M059J (cell line): Measurements from ENCODE around the gene NKD1. TPM values are rescaled to one million over a fixed set of nuclear protein-coding genes. Genes with fewer than 3 reads are reported as not detected.

ENCODE experiments used
- DNase-seq: peaks from one replicate; pipeline ENCODE4 v3.0.0-alpha.2; 2012; ENCODE audit warnings: low read depth
- total RNA-seq: library from RNA; depleted of rRNA; stranded (reverse); fragments of >200 nt; shearing (Covaris generic); gene quantifications from 2 replicates; pipeline ENCODE4 v1.2.3, GENCODE V29; 2014

NKD1 gene
- total RNA-seq, 1 experiment from 2014 or later = 1.0 TPM

- DNase-seq = peak; percentile 44
These were observed 52.5 kb downstream of the NKD1 start for GRCh38 chr16:50600582-50601283.

GRCh38 chr16:50601341-50601740 lies 53.1 kb downstream of the NKD1 start:
- DNase-seq = no peak

GRCh38 chr16:50602126-50602525 lies 53.9 kb downstream of the NKD1 start:
- no peak for DNase-seq

GRCh38 chr16:50602531-50603205 lies 54.5 kb downstream of the NKD1 start:
- DNase-seq = peak; percentile 83

- DNase-seq = peak; percentile 94
These were observed 55.2 kb downstream of the NKD1 start for GRCh38 chr16:50603206-50604064.

- DNase-seq = no peak
These were observed 55.8 kb downstream of the NKD1 start for GRCh38 chr16:50604065-50604418.

GRCh38 chr16:50604610-50605009 lies 56.4 kb downstream of the NKD1 start:
- DNase-seq = no peak

GRCh38 chr16:50605733-50606430 lies 57.7 kb downstream of the NKD1 start:
- DNase-seq = no peak

- DNase-seq = no peak
These were observed 58.3 kb downstream of the NKD1 start for GRCh38 chr16:50606431-50607050.

GRCh38 chr16:50607051-50607431 lies 58.8 kb downstream of the NKD1 start:
- DNase-seq = no peak

- no peak for DNase-seq
These were observed 59.3 kb downstream of the NKD1 start for GRCh38 chr16:50607447-50607846.

GRCh38 chr16:50607970-50608557 lies 59.9 kb downstream of the NKD1 start:
- no peak for DNase-seq

- DNase-seq = no peak
These were observed 60.9 kb downstream of the NKD1 start for GRCh38 chr16:50609049-50609448.

- no peak for DNase-seq
These were observed 61.3 kb downstream of the NKD1 start for GRCh38 chr16:50609471-50609870.

- DNase-seq = no peak
These were observed 62.4 kb downstream of the NKD1 start for GRCh38 chr16:50610331-50611262.

GRCh38 chr16:50611332-50611934 lies 63.2 kb downstream of the NKD1 start:
- peak; percentile 58 for DNase-seq

- no peak for DNase-seq
These were observed 64.0 kb downstream of the NKD1 start for GRCh38 chr16:50611995-50612848.

- no peak for DNase-seq
These were observed 64.6 kb downstream of the NKD1 start for GRCh38 chr16:50612849-50613198.
